Loucy (cell line): ENCODE measurements around the gene CPT2.
A peak's percentile ranks its signal among the peaks of the same experiment; 100 is the strongest.
"Not testable (repeated sequence)": the region's sequence is repeated elsewhere in the genome, so short reads cannot be mapped to it uniquely, and the experiment has no call there.

Experiments
- H2AFZ ChIP-seq: fragments of 200-600 bp; sonication (generic); 2 replicates; pipeline ENCODE4 v1.6.0; 2016; ENCODE audit warnings: antibody characterized with exemption, mild to moderate bottlenecking, low read length, moderate library complexity
- H3F3A ChIP-seq: fragments of 200-600 bp; 2 replicates; pipeline ENCODE4 v1.6.0; 2016; ENCODE audit warnings: antibody characterized with exemption, low read depth, mild to moderate bottlenecking
- H3K27me3 ChIP-seq: fragments of 200-600 bp; sonication (generic); 2 replicates; pipeline ENCODE4 v1.6.1; 2014; ENCODE audit warnings: low read length, mild to moderate bottlenecking; ENCODE audit not compliant: insufficient read depth, poor library complexity, severe bottlenecking
- H3K36me3 ChIP-seq: fragments of 200-600 bp; sonication (generic); 2 replicates; pipeline ENCODE4 v1.6.1; 2016; ENCODE audit warnings: low read length; ENCODE audit not compliant: insufficient read depth
- H3K4me1 ChIP-seq: fragments of 200-600 bp; sonication (generic); 2 replicates; pipeline ENCODE4 v1.5.1; 2014; ENCODE audit warnings: low read length, mild to moderate bottlenecking; ENCODE audit not compliant: insufficient read depth, poor library complexity, severe bottlenecking
- H3K4me2 ChIP-seq: fragments of 200-600 bp; sonication (generic); 2 replicates; pipeline ENCODE4 v1.6.0; 2014; ENCODE audit warnings: antibody characterized with exemption, low read length, low read depth, mild to moderate bottlenecking; ENCODE audit not compliant: poor library complexity, severe bottlenecking
- H3K4me3 ChIP-seq: fragments of 200-600 bp; sonication (generic); 2 replicates; pipeline ENCODE4 v1.5.1; 2014; ENCODE audit warnings: low read length, mild to moderate bottlenecking, mixed read lengths; ENCODE audit not compliant: poor library complexity, severe bottlenecking
- H3K79me2 ChIP-seq: fragments of 200-600 bp; sonication (generic); 2 replicates; pipeline ENCODE4 v1.6.1; 2014; ENCODE audit warnings: low read length; ENCODE audit not compliant: insufficient read depth
- H3K9ac ChIP-seq: fragments of 200-600 bp; sonication (generic); 2 replicates; pipeline ENCODE4 v1.6.0; 2014; ENCODE audit warnings: mild to moderate bottlenecking, low read depth, low read length, moderate library complexity; ENCODE audit not compliant: poor library complexity, severe bottlenecking
- H3K9me2 ChIP-seq: fragments of 200-600 bp; sonication (generic); replicated peaks from 2 replicates; pipeline ENCODE4 v1.6.1; 2016; ENCODE audit warnings: low read depth, low read length, mixed read lengths
- H3K9me3 ChIP-seq: fragments of 200-600 bp; sonication (generic); 2 replicates; pipeline ENCODE4 v1.6.1; 2014; ENCODE audit warnings: mild to moderate bottlenecking, antibody characterized with exemption, low read length, low read depth; ENCODE audit not compliant: insufficient read depth
- H4K20me1 ChIP-seq: fragments of 200-600 bp; sonication (generic); 2 replicates; pipeline ENCODE4 v1.6.0; 2014; ENCODE audit warnings: antibody characterized with exemption, low read length, mild to moderate bottlenecking; ENCODE audit not compliant: insufficient read depth, poor library complexity, severe bottlenecking
- EZH2phosphoT487 ChIP-seq: fragments of 200-600 bp; IDR thresholded peaks from 2 replicates; pipeline ENCODE4 v1.6.1; 2018; ENCODE audit warnings: antibody characterized with exemption, mild to moderate bottlenecking, moderate library complexity, borderline replicate concordance
- TF ChIP-seq, protein P1 (sequence below): fragments of 200-600 bp; sonication (generic); conservative IDR thresholded peaks from 2 replicates; pipeline ENCODE4 v1.5.1; 2014; ENCODE audit warnings: mild to moderate bottlenecking, antibody characterized with exemption, low read length

The CPT2 gene

DNA sequence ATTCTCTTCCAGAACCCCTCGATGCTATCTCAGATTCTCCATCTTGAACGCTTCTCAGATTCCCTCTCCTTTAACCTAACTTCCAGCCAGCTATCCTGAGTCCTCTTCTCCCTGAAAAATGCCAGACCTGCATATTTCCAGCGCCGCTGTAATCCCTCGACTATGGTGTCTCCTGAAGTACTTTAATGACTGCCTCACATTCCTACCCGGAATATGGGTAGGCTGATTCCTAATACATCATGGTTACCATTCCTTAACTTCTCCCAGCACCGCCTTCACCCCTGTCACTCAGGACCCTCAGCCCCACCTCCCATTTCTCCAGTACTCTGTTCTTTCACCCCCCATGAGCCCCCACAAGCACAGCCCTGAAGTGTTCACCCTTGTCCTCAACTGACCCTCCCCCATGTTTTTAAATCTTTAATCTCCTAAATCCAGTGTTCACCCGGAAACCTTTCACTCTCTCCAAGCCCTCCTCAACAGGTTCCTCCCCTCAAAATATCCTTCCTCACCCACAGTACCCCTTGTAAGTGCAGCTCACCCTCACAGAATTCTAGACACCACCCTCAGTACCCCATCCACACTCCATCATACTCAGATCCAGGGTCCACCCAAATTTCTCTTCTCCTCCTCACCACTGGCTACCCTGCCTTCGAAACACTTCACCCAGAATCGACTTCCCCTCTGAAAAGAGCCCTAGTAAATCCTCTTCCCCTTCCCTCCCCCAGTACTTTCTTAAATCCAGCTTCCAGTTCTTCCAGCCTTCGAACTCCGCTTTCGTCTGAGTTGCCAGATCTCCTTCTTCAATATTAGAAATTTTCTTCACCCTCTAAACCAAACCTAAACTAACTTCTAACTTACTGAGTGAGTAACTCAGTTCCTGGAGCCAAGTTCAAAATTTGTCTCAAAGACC, 922 bp downstream of the CPT2 start:
- no peaks in the 10 kb centered on the region for H3K27me3 ChIP-seq
- no peaks in the 10 kb centered on the region for H3F3A ChIP-seq
- H2AFZ ChIP-seq, result peak overlapping the region; percentile 64
- H3K9ac ChIP-seq, result peak overlapping the region; percentile 96
- peak overlapping the region; percentile 94 for H3K4me2 ChIP-seq
- peaks cover 20% of the 10 kb centered on the region for H3K79me2 ChIP-seq
- no peaks in the 10 kb centered on the region for H4K20me1 ChIP-seq
- no peaks in the 10 kb centered on the region for H3K36me3 ChIP-seq
- no peaks in the 10 kb centered on the region for H3K9me3 ChIP-seq
- H3K4me1 ChIP-seq, result peaks cover 21% of the 10 kb centered on the region
- no peak for TF ChIP-seq EZH2phosphoT487
- TF ChIP-seq, protein P1, sequence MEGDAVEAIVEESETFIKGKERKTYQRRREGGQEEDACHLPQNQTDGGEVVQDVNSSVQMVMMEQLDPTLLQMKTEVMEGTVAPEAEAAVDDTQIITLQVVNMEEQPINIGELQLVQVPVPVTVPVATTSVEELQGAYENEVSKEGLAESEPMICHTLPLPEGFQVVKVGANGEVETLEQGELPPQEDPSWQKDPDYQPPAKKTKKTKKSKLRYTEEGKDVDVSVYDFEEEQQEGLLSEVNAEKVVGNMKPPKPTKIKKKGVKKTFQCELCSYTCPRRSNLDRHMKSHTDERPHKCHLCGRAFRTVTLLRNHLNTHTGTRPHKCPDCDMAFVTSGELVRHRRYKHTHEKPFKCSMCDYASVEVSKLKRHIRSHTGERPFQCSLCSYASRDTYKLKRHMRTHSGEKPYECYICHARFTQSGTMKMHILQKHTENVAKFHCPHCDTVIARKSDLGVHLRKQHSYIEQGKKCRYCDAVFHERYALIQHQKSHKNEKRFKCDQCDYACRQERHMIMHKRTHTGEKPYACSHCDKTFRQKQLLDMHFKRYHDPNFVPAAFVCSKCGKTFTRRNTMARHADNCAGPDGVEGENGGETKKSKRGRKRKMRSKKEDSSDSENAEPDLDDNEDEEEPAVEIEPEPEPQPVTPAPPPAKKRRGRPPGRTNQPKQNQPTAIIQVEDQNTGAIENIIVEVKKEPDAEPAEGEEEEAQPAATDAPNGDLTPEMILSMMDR, result no peak
- peak overlapping the region; percentile 85 for H3K4me3 ChIP-seq
- no peaks in the 10 kb centered on the region for H3K9me2 ChIP-seq

DNA sequence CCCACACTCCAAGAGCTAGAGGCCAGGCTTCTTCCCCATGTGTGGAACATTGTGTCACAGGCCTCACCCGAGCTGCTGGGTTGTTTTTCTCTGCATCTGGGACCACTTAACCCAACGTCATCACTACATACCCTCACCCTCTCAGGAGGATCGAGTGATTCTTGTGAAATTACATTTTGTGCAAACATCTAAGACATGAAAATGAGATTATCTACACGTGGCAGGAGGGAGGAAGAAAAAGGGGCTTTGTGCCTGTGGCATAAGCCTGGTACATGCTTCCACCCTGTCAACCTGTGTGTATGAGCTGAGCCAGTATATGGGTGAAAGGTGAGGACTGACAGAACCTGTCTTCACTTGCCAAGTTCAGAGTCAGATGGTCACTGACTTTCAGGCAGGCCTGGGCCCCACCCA, 1.6 kb downstream of the CPT2 start:
- H3F3A ChIP-seq, result no peaks in the 10 kb centered on the region
- peak overlapping the region; percentile 94 for H3K4me2 ChIP-seq
- peak overlapping the region; percentile 96 for H3K9ac ChIP-seq
- 0 out of 2 replicates have a peak, but pooled peaks cover 1% of the 10 kb centered on the region for H3K36me3 ChIP-seq
- peaks cover 21% of the 10 kb centered on the region for H3K4me1 ChIP-seq
- H4K20me1 ChIP-seq, result no peaks in the 10 kb centered on the region
- no peaks in the 10 kb centered on the region for H3K9me3 ChIP-seq
- H3K4me3 ChIP-seq, result peak overlapping the region; percentile 85
- no peak overlapping the region for H2AFZ ChIP-seq
- H3K79me2 ChIP-seq, result peaks cover 20% of the 10 kb centered on the region
- H3K9me2 ChIP-seq, result no peaks in the 10 kb centered on the region
- TF ChIP-seq, protein P1, result no peak
- TF ChIP-seq EZH2phosphoT487, result no peak
- no peaks in the 10 kb centered on the region for H3K27me3 ChIP-seq

DNA sequence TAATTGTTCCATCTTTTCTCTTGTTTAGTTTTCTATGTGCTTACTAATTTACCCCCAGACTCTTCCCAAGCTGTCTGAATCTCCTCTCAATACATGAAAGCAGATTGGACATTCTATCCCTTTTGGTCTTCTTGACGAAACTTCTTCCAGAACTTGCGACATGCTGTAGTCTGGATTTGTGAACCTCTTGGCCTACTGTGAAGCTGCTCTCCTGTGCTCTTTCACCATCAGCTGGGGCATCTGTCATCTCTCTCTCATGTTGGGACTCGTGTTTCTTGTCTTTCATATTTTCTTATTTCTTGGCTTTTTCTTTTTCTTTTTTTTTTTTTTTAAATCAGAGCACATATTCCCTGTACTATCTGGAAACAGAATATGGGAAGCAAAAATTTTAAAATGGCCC, 6.8 kb downstream of the CPT2 start:
- TF ChIP-seq, protein P1, result no peak
- no peak for TF ChIP-seq EZH2phosphoT487
- H3K36me3 ChIP-seq, result peaks cover 24% of the 10 kb centered on the region; the same call in 1 of the 2 replicates
- no peaks in the 10 kb centered on the region for H4K20me1 ChIP-seq
- no peak overlapping the region for H3K9ac ChIP-seq
- H3K9me3 ChIP-seq, result peaks cover 17% of the 10 kb centered on the region; the same call in 1 of the 2 replicates
- H3K4me2 ChIP-seq, result no peak overlapping the region
- no peaks in the 10 kb centered on the region for H3K9me2 ChIP-seq
- no peak overlapping the region for H3K4me3 ChIP-seq
- H2AFZ ChIP-seq, result no peak overlapping the region
- no peaks in the 10 kb centered on the region for H3K27me3 ChIP-seq
- no peaks in the 10 kb centered on the region for H3F3A ChIP-seq
- H3K79me2 ChIP-seq, result peaks cover 3% of the 10 kb centered on the region; the same call in 1 of the 2 replicates
- H3K4me1 ChIP-seq, result peaks cover 3% of the 10 kb centered on the region

DNA sequence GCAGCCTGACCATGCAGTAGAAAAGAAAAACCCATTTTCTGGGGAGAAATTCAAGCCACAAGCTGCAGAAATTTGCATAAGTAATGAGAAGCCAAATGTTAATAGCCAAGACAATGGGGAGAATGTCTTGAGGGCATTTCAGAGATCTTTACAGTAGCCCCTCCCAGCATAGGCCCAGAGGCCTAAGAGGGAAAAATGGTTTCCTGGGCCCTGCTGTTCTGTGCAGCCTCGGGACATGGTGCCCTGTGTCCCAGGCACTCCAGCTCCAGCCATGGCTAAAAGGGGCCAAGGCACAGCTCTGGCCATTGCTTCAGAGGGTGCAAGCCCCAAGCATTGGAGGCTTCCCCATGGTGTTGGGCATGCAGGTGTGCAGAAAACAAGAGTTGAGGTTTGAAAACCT, 8.9 kb downstream of the CPT2 start:
- H3K36me3 ChIP-seq, result peaks cover 34% of the 10 kb centered on the region; the same call in 1 of the 2 replicates
- H3K4me2 ChIP-seq, H4K20me1 ChIP-seq, H3K9me2 ChIP-seq, H3K4me1 ChIP-seq, H3K4me3 ChIP-seq, H3K9ac ChIP-seq, H3F3A ChIP-seq, H3K79me2 ChIP-seq, H3K27me3 ChIP-seq, H2AFZ ChIP-seq: not testable (repeated sequence)
- H3K9me3 ChIP-seq, result peaks cover 17% of the 10 kb centered on the region; the same call in 1 of the 2 replicates

DNA sequence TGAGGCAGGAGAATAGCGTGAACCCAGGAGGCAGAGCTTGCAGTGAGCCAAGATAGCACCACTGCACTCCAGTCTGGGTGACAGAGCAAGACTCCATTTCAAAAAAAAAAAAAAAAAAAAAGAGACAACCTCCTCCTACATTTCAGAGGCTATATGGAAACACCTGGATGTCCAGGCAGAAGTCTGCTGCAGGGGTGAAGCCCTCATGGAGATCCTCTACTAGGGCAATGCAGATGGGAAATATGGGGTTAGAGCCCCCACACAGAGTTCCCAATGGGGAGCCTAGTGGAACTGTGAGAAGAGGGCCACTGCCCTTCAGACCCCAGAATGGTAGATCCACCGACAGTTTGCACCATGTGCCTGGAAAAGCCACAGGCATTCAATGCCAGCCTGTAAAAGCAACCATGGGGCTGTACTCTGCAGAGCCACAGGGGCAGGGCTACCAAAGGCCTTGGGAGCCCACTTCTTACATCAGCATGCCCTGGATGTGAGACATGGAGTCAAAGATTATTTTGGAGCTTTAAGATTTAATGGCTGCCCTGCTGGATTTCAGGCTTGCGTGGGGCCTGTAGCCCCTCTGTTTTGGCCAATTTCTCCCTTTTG, 9.6 kb downstream of the CPT2 start:
- not testable (repeated sequence) for H3K9ac ChIP-seq, H4K20me1 ChIP-seq, H3F3A ChIP-seq, H3K4me1 ChIP-seq, H3K4me3 ChIP-seq, H3K9me2 ChIP-seq, H2AFZ ChIP-seq, H3K27me3 ChIP-seq, H3K4me2 ChIP-seq, H3K79me2 ChIP-seq
- peaks cover 41% of the 10 kb centered on the region; the same call in 1 of the 2 replicates for H3K36me3 ChIP-seq
- peaks cover 17% of the 10 kb centered on the region; the same call in 1 of the 2 replicates for H3K9me3 ChIP-seq
